ENCODE measurements around the gene SLC6A6. TPM values are rescaled to one million over a fixed set of nuclear protein-coding genes. Genes with fewer than 3 reads are reported as not detected.
A peak's percentile ranks its signal among the peaks of the same experiment; 100 is the strongest.

Gene SLC6A6
- total RNA-seq, 3 donors from 2014 or later = 4.4 to 11.2 (median 10.5) TPM

GRCh38 chr3:14528081-14528480 is 125.7 kb downstream of the SLC6A6 start:
- no peaks in the 10 kb centered on the region for H3K36me3 ChIP-seq (ENCODE audit: low read depth)
- H3K9me3 ChIP-seq = no peaks in the 10 kb centered on the region

GRCh38 chr3:14531856-14532395 is 129.5 kb downstream of the SLC6A6 start:
- H3K9me3 ChIP-seq = no peaks in the 10 kb centered on the region
- no peaks in the 10 kb centered on the region for H3K36me3 ChIP-seq (ENCODE audit: low read depth)
- peaks cover 5% of the 10 kb centered on the region for H3K4me1 ChIP-seq (ENCODE audit: low read depth)
- no peak for ATAC-seq
- DNase-seq = peak in 2 of 3 donors; percentile 16 to 19
- no peak overlapping the region for H3K4me3 ChIP-seq
- TF ChIP-seq CTCF (IDR thresholded peaks at IDR 0.05) = no peak
- intact Hi-C loops (cut with DNase I, micrococcal nuclease) = no loop called here

More at GRCh38 chr3:14528081-14528480, 125.7 kb downstream of the SLC6A6 start:
- H3K4me1 ChIP-seq (ENCODE audit: low read depth) = peaks cover 4% of the 10 kb centered on the region
- no peak for TF ChIP-seq CTCF (IDR thresholded peaks at IDR 0.05)
- intact Hi-C loops (cut with DNase I, micrococcal nuclease) = no loop called here
- H3K4me3 ChIP-seq = no peak overlapping the region
- no peak for DNase-seq
- no peak for ATAC-seq

- ATAC-seq (peak; percentile 99), DNase-seq (peak; percentile 80 to 85 (median 84))
- no peak for TF ChIP-seq CTCF (IDR thresholded peaks at IDR 0.05)
- Histone ChIP-seq H3K36me3 (ENCODE audit: low read depth) (no peaks in the 10 kb centered on the region), H3K9me3 (no peaks in the 10 kb centered on the region), H3K4me1 (ENCODE audit: low read depth) (peaks cover 5% of the 10 kb centered on the region), H3K4me3 (no peak overlapping the region)
- intact Hi-C loops (cut with DNase I, micrococcal nuclease) = no loop called here
These were observed 130.5 kb downstream of the SLC6A6 start for GRCh38 chr3:14532691-14533456.

- no peak for TF ChIP-seq CTCF (IDR thresholded peaks at IDR 0.05)
- no peak overlapping the region for H3K4me3 ChIP-seq
- ATAC-seq = no peak
- intact Hi-C loops (cut with DNase I, micrococcal nuclease) = no loop called here
- no peaks in the 10 kb centered on the region for H3K9me3 ChIP-seq
- H3K4me1 ChIP-seq (ENCODE audit: low read depth) = peaks cover 5% of the 10 kb centered on the region
- no peaks in the 10 kb centered on the region for H3K36me3 ChIP-seq (ENCODE audit: low read depth)
- no peak for DNase-seq
These were observed 131.1 kb downstream of the SLC6A6 start for GRCh38 chr3:14533457-14533958.

- Histone ChIP-seq H3K9me3 (no peaks in the 10 kb centered on the region), H3K4me1 (ENCODE audit: low read depth) (peaks cover 5% of the 10 kb centered on the region), H3K36me3 (ENCODE audit: low read depth) (no peaks in the 10 kb centered on the region), H3K4me3 (no peak overlapping the region)
- intact Hi-C loops (cut with DNase I, micrococcal nuclease) = no loop called here
- DNase-seq (peak in 1 of 3 donors; percentile 8), ATAC-seq (no peak)
- TF ChIP-seq CTCF (IDR thresholded peaks at IDR 0.05) = no peak
These were observed 132.2 kb downstream of the SLC6A6 start for GRCh38 chr3:14534516-14535191.
